Measurements from ENCODE around the gene ESRP2.

GRCh38 chr16:68257251-68257905 is 21.5 kb upstream of the ESRP2 start:
- TF ChIP-seq POLR2AphosphoS5 (IDR thresholded peaks at IDR 0.05): no peak
- TF ChIP-seq POLR2A (IDR thresholded peaks at IDR 0.05): no peak
- no peak for TF ChIP-seq CTCF (IDR thresholded peaks at IDR 0.05)
